Keratinocyte (primary cell): ENCODE results near the gene LTB. TPM values are rescaled to one million over a fixed set of nuclear protein-coding genes. Genes with fewer than 3 reads are reported as not detected.

Experiments used
- DNase-seq: peaks from one replicate; pipeline ENCODE4 v3.0.0-alpha.2; 2011; ENCODE audit warnings: low read depth, missing footprints, low spot score
- FAIRE-seq: peaks from 2 replicates; lab custom pipeline; 2011; peaks lifted over from hg19 to GRCh38; lab: Jason Lieb, UNC
- H2AFZ ChIP-seq: 2 replicates; pipeline ENCODE4 v1.6.0; 2012; ENCODE audit warnings: low read length, control low read depth, inconsistent platforms; ENCODE audit not compliant: control insufficient read depth
- H3K27ac ChIP-seq: 2 replicates; pipeline ENCODE4 v1.5.1; 2011; ENCODE audit warnings: low read length; ENCODE audit not compliant: control insufficient read depth, insufficient read depth
- H3K27me3 ChIP-seq: 3 replicates; pipeline ENCODE4 v1.6.0; 2011; ENCODE audit warnings: low read length; ENCODE audit not compliant: control insufficient read depth, insufficient read depth; ENCODE audit errors: extremely low read depth
- H3K36me3 ChIP-seq, 2 experiments: 2 replicates in 1 of 2; 3 replicates in 1 of 2; pipeline ENCODE4 v1.5.1; 2011; ENCODE audit warnings: low read length in 2 of 2, mild to moderate bottlenecking in 1 of 2; ENCODE audit not compliant: control insufficient read depth in 2 of 2, insufficient read depth in 2 of 2; ENCODE audit errors: extremely low read depth in 1 of 2
- H3K4me1 ChIP-seq: 3 replicates; pipeline ENCODE4 v1.5.1; 2011; ENCODE audit warnings: low read length; ENCODE audit not compliant: control insufficient read depth, insufficient read depth; ENCODE audit errors: extremely low read depth
- H3K4me2 ChIP-seq: 3 replicates; pipeline ENCODE4 v1.6.0; 2011; ENCODE audit warnings: low read depth, low read length; ENCODE audit not compliant: control insufficient read depth, insufficient read depth; ENCODE audit errors: extremely low read depth
- H3K4me3 ChIP-seq, 3 experiments: fragments of 200-600 bp in 1 of 3; sonication (generic) in 1 of 3; 2 replicates in 2 of 3; 3 replicates in 1 of 3; pipeline ENCODE4 v1.5.1; 2011 to 2016; ENCODE audit warnings: low read length in 3 of 3, mild to moderate bottlenecking in 3 of 3, control low read depth in 2 of 3, inconsistent platforms in 1 of 3, low read depth in 1 of 3, mixed read lengths in 1 of 3, mixed run types in 1 of 3, moderate library complexity in 1 of 3; ENCODE audit not compliant: control insufficient read depth in 2 of 3, insufficient read depth in 2 of 3; ENCODE audit errors: extremely low read depth in 1 of 3
- H3K79me2 ChIP-seq: 2 replicates; pipeline ENCODE4 v1.6.0; 2012; ENCODE audit warnings: low read length; ENCODE audit not compliant: control insufficient read depth, insufficient read depth
- H3K9ac ChIP-seq: 3 replicates; pipeline ENCODE4 v1.6.0; 2011; ENCODE audit warnings: low read length; ENCODE audit not compliant: control insufficient read depth, insufficient read depth; ENCODE audit errors: extremely low read depth
- H3K9me1 ChIP-seq: 3 replicates; pipeline ENCODE4 v1.6.0; 2011; ENCODE audit warnings: low read length; ENCODE audit not compliant: control insufficient read depth, insufficient read depth; ENCODE audit errors: extremely low read depth
- H3K9me3 ChIP-seq: 2 replicates; pipeline ENCODE4 v1.5.1; 2012; ENCODE audit warnings: low read depth, low read length; ENCODE audit not compliant: control insufficient read depth
- H4K20me1 ChIP-seq: 3 replicates; pipeline ENCODE4 v1.6.0; 2011; ENCODE audit warnings: low read length; ENCODE audit not compliant: control insufficient read depth, insufficient read depth; ENCODE audit errors: extremely low read depth
- CTCF ChIP-seq, 3 experiments: IDR thresholded peaks in 1 of 3; conservative IDR thresholded peaks in 1 of 3; optimal IDR thresholded peaks in 1 of 3; 2 replicates in 2 of 3; 3 replicates in 1 of 3; pipeline versions ENCODE3 to v1.5.1; 2011; ENCODE audit warnings: low read length in 3 of 3, mild to moderate bottlenecking in 3 of 3, moderate library complexity in 2 of 3, control low read depth in 1 of 3, inconsistent platforms in 1 of 3; ENCODE audit not compliant: insufficient read depth in 2 of 3; ENCODE audit errors: extremely low read depth in 1 of 3
- EZH2 ChIP-seq: IDR thresholded peaks from one replicate; pipeline ENCODE4 v1.6.1; 2012; ENCODE audit warnings: inconsistent platforms, mild to moderate bottlenecking, low read length, moderate library complexity
- dilution Hi-C: fragments of 300-500 bp; cut with MboI; formaldehyde crosslinking; loops from one replicate; pipeline ENCODE4 v1.7.0; 2020; ENCODE audit warnings: low sequenced_read_pairs; ENCODE audit not compliant: extremely low pct_ligation_motif_present
- polyA plus RNA-seq, 5 experiments: library from polyadenylated mRNA; depleted of rRNA in 3 of 5; stranded (reverse) in 3 of 5; stranded (forward) in 1 of 5; unstranded in 1 of 5; fragments of >200 nt; gene quantifications; 1 replicate in 1 of 5; 2 replicates in 3 of 5; 3 replicates in 1 of 5; pipeline versions ENCODE4 v1.2.1 to v1.2.3, GENCODE V29; 2011 to 2012; ENCODE audit warnings: missing spikeins in 2 of 5, low read depth in 1 of 5, low replicate concordance in 1 of 5

LTB gene
- polyA plus RNA-seq, 1 donor (not counting 4 experiments of a cell fraction or from before 2014, with no cell fraction given): not detected

DNA sequence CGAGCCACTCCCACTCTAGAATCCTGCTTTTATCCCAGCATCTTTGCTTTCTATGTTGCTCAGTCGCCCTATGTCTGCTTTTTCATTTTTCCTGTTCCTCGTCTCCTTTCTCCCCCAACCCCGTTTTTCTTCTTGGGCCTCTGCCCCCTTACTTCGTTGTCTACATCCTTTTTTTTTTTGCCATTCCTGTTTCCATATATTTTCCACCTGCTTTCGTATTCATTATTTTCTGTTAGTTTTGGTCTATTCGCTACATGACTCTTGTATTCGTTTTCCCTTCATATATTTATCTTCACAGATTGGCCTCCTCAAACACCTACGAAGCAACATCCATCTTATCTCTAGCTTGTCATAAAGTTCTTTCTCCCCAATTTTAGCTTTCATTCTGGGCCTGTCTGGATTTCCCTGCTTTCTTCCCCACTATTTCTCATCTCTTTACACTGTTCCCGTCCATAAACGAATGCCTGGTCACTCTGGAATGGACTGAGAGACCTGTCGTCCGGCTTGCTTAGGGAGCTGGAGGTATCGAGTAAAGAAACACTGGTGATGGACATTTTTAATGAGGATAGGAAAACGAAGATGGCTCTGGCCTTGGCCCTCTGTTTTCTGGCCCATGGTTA lies 39.2 kb upstream of the LTB start:
- DNase-seq (no peak), FAIRE-seq (no peak)
- Histone ChIP-seq H3K27me3 (no peaks in the 10 kb centered on the region), H3K9me1 (peaks cover 2% of the 10 kb centered on the region), H3K4me3 (peak overlapping the region; percentile 84 to 99 (median 88)), H3K79me2 (peaks cover 56% of the 10 kb centered on the region), H3K27ac (peak overlapping the region; percentile 81), H3K4me2 (peak overlapping the region; percentile 99), H3K9me3 (no peaks in the 10 kb centered on the region), H2AFZ (no peak overlapping the region), H3K36me3 (peaks cover 26 to 40% of the 10 kb centered on the region in 2 experiments), H4K20me1 (peaks cover 26% of the 10 kb centered on the region), H3K9ac (peak overlapping the region; percentile 94), H3K4me1 (peaks cover 14% of the 10 kb centered on the region)
- dilution Hi-C loops: no loop called here
- TF ChIP-seq EZH2 (no peak), CTCF (optimal IDR thresholded peaks at IDR 0.05 in 1 of 3, IDR thresholded peaks at IDR 0.05 in 1 of 3, conservative IDR thresholded peaks at IDR 0.05 in 1 of 3; ENCODE audit: extremely low read depth in 1 of 3, insufficient read depth in 2 of 3, low read length in 3 of 3) (no peak)

DNA sequence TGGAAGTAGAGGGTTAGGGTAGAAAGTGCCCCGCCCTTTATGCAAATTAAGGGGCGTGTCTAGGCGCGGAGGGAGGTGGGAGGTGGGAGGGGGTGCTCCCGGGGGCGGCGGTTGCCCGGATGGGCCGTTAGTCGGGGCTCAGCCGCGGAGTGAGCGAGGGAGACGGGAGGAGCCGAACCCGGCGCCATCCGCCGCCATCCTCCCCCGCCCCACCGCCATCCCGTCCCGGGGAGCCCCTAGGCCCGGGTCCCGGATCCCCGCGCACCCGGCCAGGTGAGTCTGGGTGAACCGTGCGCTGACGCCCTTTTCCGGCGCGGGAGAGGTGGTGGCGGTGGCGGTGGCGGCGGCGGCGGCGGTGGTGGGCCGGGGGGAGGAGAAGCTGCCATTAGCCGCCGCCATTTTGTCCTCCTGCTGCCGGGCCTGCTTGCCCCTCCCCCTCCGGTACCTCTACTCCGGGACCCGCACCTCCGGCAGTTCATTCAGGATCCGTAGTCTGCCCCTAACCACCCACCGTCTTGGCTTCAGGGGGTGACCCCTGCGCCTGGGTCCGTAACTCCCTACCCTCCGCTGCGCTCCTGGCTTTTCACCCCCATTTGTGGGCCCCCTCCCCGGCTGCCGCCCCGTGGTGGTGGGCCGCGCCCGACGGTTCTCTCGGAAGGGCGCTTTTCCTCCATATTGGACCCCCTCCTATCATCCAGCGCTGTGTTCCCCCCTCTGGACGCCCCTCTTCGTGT lies 38.5 kb upstream of the LTB start, which contains the start of gene PRRC2A:
Gene PRRC2A, plus strand, starts transcription at position 130 of the 734 bp plus-strand sequence. CDS start 2,075 bp downstream, outside the sequence.
- TF ChIP-seq CTCF (optimal IDR thresholded peaks at IDR 0.05 in 1 of 3, IDR thresholded peaks at IDR 0.05 in 1 of 3, conservative IDR thresholded peaks at IDR 0.05 in 1 of 3; ENCODE audit: extremely low read depth in 1 of 3, insufficient read depth in 2 of 3, low read length in 3 of 3) (no peak), EZH2 (no peak)
- no peaks in the 10 kb centered on the region for H3K27me3 ChIP-seq
- no peak for FAIRE-seq
- H3K9me3 ChIP-seq: no peaks in the 10 kb centered on the region
- DNase-seq: no peak
- peak within 1 kb of the TSS; percentile 88 to 99 (median 90) for H3K4me3 ChIP-seq
- H3K9me1 ChIP-seq: peaks cover 2% of the 10 kb centered on the region
- peaks cover 50% of the 10 kb centered on the region for H3K79me2 ChIP-seq
- H3K4me2 ChIP-seq: peak within 1 kb of the TSS; percentile 99
- dilution Hi-C loops: no loop called here
- H3K36me3 ChIP-seq: peaks cover 21 to 33% of the 10 kb centered on the region in 2 experiments
- H3K9ac ChIP-seq: peak within 1 kb of the TSS; percentile 96
- peak within 1 kb of the TSS; percentile 98 for H2AFZ ChIP-seq
- peaks cover 25% of the 10 kb centered on the region for H4K20me1 ChIP-seq
- H3K27ac ChIP-seq: peak within 1 kb of the TSS; percentile 97
- peaks cover 14% of the 10 kb centered on the region for H3K4me1 ChIP-seq
